ENCODE measurements around the gene GTPBP4. TPM values are rescaled to one million over a fixed set of nuclear protein-coding genes. Genes with fewer than 3 reads are reported as not detected.
"Not testable (repeated sequence)": the region's sequence is repeated elsewhere in the genome, so short reads cannot be mapped to it uniquely, and the experiment has no call there.

GTPBP4 gene
- total RNA-seq, 4 donors from 2014 or later = 16.0 to 31.5 (median 21.5) TPM

DNA sequence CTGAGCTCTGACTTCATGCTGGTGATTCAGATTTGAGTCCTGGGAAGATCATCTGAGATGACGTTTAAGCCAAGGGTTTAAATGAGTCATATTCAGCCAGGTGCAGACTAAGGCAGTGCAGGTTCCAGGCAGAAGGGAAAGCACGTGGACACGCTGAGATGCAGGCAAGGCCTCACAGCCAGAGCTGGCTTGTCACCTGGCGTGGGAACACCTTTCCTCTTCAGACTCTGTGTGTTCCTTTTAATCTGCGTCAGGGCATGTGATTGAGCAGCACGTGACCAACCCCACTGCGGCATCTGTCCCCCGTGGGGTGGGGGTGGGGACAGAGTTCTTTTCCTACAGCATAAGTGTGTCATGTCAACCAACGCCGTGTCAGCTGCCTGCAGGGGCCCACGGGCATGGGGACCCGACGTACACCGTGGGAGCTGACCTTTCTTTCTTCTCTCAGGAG lies 48.1 kb downstream of the GTPBP4 start:
- Histone ChIP-seq H3K27me3 (no peaks in the 10 kb centered on the region), H3K9me3 (no peaks in the 10 kb centered on the region), H3K4me1 (no peaks in the 10 kb centered on the region), H3K4me3 (no peak overlapping the region), H3K36me3 (peaks cover 3 to 40% of the 10 kb centered on the region in 2 donors), H3K27ac (no peak overlapping the region)
- 86% methylated on average over 10 of the region's 14 CpGs; no CpG with 5 or more reads in 1 of the 2 donors for WGBS, 2 donors (ENCODE audit: low coverage in 1 of 2)
- ATAC-seq = no peak
- TF ChIP-seq, protein P1, sequence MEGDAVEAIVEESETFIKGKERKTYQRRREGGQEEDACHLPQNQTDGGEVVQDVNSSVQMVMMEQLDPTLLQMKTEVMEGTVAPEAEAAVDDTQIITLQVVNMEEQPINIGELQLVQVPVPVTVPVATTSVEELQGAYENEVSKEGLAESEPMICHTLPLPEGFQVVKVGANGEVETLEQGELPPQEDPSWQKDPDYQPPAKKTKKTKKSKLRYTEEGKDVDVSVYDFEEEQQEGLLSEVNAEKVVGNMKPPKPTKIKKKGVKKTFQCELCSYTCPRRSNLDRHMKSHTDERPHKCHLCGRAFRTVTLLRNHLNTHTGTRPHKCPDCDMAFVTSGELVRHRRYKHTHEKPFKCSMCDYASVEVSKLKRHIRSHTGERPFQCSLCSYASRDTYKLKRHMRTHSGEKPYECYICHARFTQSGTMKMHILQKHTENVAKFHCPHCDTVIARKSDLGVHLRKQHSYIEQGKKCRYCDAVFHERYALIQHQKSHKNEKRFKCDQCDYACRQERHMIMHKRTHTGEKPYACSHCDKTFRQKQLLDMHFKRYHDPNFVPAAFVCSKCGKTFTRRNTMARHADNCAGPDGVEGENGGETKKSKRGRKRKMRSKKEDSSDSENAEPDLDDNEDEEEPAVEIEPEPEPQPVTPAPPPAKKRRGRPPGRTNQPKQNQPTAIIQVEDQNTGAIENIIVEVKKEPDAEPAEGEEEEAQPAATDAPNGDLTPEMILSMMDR (IDR thresholded peaks at IDR 0.05) = no peak
- TF ChIP-seq POLR2AphosphoS5 (IDR thresholded peaks at IDR 0.05) = no peak
- TF ChIP-seq POLR2A (IDR thresholded peaks at IDR 0.05) = no peak
- TF ChIP-seq EP300 (IDR thresholded peaks at IDR 0.05) = no peak

DNA sequence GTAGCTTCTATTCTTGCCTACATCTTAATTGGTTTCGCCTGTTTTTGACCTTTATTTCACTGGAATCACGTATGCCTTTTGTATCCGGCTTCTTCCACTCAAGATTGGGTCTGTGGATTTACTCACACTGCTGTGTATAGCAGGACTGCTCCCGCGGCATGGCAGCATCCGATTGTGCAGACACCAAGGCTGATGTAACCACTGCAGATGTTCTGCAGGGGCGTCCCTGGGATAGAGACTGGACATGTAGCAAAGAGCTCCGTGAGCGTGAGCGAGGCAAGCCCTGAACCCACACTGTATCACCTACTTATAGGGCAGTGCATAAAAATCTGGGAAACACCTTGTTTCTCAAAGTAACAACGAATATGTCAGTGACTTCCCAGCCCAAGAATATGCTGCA lies 48.9 kb downstream of the GTPBP4 start:
- WGBS, 2 donors (ENCODE audit: low coverage in 1 of 2) = 73 to 90% methylated on average over 8 to 9 of the region's 11 CpGs
- no peak for ATAC-seq

DNA sequence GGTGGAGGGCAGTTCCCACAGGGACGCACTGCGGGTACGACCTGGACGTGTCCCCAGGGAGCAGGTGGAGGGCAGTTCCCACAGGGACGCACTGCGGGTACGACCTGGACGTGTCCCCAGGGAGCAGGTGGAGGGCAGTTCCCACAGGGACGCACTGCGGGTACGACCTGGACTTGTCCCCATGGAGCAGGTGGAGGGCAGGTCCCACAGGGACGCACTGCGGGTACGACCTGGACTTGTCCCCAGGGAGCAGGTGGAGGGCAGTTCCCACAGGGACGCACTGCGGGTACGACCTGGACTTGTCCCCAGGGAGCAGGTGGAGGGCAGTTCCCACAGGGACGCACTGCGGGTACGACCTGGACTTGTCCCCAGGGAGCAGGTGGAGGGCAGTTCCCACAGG lies 50.5 kb downstream of the GTPBP4 start:
- peaks cover 3 to 64% of the 10 kb centered on the region in 2 donors for H3K36me3 ChIP-seq
- H3K9me3 ChIP-seq, H3K4me3 ChIP-seq, H3K27ac ChIP-seq, H3K4me1 ChIP-seq, H3K27me3 ChIP-seq, ATAC-seq: not testable (repeated sequence)
- WGBS, 2 donors (ENCODE audit: low coverage in 1 of 2) = no CpG with 5 or more reads among the region's 20 CpGs

More for the DNA sequence above, 48.9 kb downstream of the GTPBP4 start:
- no peak overlapping the region for H3K27ac ChIP-seq
- H3K4me3 ChIP-seq = no peak overlapping the region
- H3K36me3 ChIP-seq = peaks cover 3 to 47% of the 10 kb centered on the region in 2 donors
- H3K27me3 ChIP-seq = no peaks in the 10 kb centered on the region
- H3K4me1 ChIP-seq = no peaks in the 10 kb centered on the region
- no peaks in the 10 kb centered on the region for H3K9me3 ChIP-seq
- TF ChIP-seq POLR2AphosphoS5 (IDR thresholded peaks at IDR 0.05) (no peak), POLR2A (IDR thresholded peaks at IDR 0.05) (no peak), EP300 (IDR thresholded peaks at IDR 0.05) (no peak)
- TF ChIP-seq, protein P1 (IDR thresholded peaks at IDR 0.05) = no peak

DNA sequence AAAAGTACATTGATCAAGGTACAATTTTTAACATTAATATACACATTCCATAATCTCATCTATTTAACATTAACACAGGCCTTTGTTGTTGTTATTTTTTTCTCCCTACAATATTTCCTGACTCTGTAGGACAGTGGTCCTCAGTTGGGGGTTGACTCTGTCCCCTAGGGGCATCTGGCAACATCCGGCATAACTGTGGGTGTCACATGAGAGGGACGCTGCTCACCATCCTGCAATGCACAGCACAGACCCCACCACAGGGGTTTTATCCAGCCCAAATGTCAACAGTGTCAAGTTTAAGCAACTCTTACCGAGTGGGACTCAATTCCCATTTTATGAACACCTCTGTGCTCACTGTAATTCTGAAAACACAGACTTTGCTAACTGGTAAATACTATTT lies 51.9 kb downstream of the GTPBP4 start:
- H3K27me3 ChIP-seq = no peaks in the 10 kb centered on the region
- no peaks in the 10 kb centered on the region for H3K9me3 ChIP-seq
- peaks cover 3 to 64% of the 10 kb centered on the region in 2 donors for H3K36me3 ChIP-seq
- peaks cover 0 to 13% (median 0%) of the 10 kb centered on the region in 3 donors for H3K4me1 ChIP-seq
- ATAC-seq = no peak
- no peak overlapping the region for H3K4me3 ChIP-seq
- H3K27ac ChIP-seq = no peak overlapping the region
- WGBS, 2 donors (ENCODE audit: low coverage in 1 of 2) = 65 to 83% methylated on average over 2 to 3 of the region's 3 CpGs
- TF ChIP-seq POLR2A (IDR thresholded peaks at IDR 0.05) = no peak
- TF ChIP-seq POLR2AphosphoS5 (IDR thresholded peaks at IDR 0.05) = no peak
- TF ChIP-seq, protein P1 (IDR thresholded peaks at IDR 0.05) = no peak
- TF ChIP-seq EP300 (IDR thresholded peaks at IDR 0.05) = no peak

DNA sequence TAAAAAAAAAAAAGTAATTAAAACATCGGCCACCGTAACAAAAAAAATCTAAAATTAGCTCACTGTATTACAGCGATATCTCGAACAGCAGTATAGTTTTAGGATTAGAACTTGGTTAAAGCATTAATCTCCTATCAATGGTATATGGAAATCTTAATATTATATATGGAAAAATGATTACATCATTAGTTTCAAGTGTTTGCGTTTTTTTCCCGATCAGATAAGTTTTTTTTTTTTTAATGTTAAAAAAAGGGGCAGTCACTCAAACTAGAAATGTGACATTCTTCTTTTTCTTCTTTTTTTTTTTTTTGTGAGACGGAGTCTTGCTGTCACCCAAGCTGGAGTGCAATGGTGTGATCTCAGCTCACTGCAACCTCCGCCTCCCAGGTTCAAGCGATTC lies 53.3 kb downstream of the GTPBP4 start:
- no peak overlapping the region for H3K4me3 ChIP-seq
- TF ChIP-seq, protein P1 (IDR thresholded peaks at IDR 0.05) = no peak
- TF ChIP-seq POLR2AphosphoS5 (IDR thresholded peaks at IDR 0.05) (no peak), POLR2A (IDR thresholded peaks at IDR 0.05) (no peak), EP300 (IDR thresholded peaks at IDR 0.05) (no peak)
- H3K27ac ChIP-seq = no peak overlapping the region
- no peaks in the 10 kb centered on the region for H3K9me3 ChIP-seq
- ATAC-seq = no peak
- peaks cover 3 to 64% of the 10 kb centered on the region in 2 donors for H3K36me3 ChIP-seq
- H3K4me1 ChIP-seq = peaks cover 0 to 25% (median 0%) of the 10 kb centered on the region in 3 donors
- H3K27me3 ChIP-seq = no peaks in the 10 kb centered on the region
- 83 to 97% methylated on average over 8 to 9 of the region's 9 CpGs for WGBS, 2 donors (ENCODE audit: low coverage in 1 of 2)

Measured in gastroesophageal sphincter (tissue), 4 donors.